Right kidney (tissue), 1 donor: ENCODE results near the gene MAPRE2.
"Not testable (repeated sequence)": the region's sequence is repeated elsewhere in the genome, so short reads cannot be mapped to it uniquely, and the experiment has no call there.

ENCODE experiments used
- DNase-seq: peaks from one replicate; pipeline ENCODE4 v3.0.0-alpha.2; 2016

MAPRE2 gene

DNA sequence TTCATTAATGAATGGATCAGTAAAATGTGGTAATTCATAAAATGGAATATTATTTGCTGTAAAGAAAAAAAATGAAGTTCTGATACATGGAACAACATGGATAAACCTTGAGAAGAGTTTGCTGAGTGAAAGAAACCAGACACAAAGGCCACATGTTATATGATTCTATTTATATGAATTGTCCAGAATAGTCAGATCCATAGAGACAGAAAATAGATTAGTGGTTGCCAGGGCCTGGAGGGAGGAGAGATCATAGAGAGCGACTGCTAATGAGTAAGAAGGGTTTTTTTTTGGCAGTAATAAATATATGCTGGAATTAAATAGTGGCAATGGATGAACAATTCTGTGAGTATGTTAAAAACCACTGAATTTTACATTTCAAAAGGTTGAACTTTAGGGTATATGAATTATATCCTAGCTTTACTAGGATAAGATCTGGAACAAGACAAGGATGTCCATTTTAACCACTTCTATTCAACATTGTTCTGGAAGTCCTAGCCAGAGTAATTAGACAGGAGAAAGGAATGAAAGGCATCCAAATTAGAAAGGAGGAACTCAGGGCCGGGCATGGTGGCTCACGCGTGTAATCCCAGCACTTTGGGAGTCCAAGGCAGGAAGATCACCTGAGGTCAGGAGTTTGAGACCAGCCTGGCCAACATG, 48.8 kb downstream of the MAPRE2 start:
- DNase-seq: no peak

DNA sequence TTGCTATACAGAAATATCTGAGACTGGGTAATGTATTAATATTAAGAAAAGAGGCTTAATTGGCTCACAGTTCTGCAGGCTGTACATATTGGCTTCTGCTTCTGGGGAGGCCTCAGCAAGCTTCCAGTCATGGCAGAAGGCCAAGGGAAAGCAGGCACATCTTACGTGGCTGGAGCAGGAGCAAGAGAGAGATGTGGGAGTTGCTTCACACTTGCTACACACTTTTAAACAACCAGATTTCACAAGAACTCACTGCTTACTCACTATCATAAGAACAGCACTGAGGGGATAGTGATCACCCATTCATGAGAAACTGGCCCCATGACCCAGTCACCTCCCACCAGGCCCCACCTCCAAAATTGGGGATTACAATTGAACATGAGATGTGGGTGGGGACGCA, 50.6 kb downstream of the MAPRE2 start:
- no peak for DNase-seq

DNA sequence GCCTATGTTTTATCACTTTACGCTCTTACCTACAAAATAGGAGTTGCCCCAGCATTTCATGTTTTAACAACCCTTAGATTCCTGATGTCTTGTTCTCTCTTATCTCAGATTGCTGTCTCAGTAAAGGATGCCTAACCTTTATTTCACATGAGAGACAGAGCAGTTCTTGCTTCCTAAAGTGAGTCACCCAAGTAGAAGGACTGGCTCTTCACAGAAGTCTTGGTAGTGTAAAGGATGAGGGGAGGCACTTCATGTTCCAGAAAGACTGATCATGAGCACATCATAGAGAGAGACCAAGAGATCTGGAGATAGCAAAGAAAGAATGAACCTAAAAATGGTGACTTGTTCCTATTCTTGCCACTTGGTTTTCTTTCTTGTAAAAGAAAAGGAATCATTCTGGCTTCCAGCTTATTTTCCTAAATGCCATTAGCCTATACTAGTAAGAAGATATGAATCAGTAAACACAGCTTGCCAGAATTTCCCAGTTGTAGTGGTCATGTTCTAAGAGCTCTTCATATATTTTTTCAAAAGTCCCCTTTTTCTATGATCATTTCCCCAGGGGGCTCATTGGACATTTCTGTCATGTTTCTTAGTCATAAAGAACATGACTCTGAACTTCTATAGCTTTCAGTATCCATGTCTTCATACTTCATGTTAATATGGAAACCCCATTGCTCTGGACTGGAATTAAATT, 54.9 kb downstream of the MAPRE2 start:
- no peak for DNase-seq

DNA sequence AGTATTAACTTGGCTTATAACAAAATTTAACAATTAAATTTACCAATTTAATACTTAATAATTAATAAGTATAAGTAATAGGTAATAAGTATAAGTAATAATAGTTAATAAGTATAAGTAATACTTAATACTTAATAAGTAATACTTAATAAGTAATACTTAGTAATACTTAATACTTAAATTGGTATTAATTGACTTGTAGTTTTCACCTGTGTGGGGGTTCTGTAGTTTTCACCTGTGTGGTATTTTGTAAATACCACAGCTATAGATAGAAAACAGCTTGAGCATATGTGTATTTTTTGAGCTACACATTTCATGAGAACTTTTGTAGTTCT, 55.4 kb downstream of the MAPRE2 start:
- no peak for DNase-seq

DNA sequence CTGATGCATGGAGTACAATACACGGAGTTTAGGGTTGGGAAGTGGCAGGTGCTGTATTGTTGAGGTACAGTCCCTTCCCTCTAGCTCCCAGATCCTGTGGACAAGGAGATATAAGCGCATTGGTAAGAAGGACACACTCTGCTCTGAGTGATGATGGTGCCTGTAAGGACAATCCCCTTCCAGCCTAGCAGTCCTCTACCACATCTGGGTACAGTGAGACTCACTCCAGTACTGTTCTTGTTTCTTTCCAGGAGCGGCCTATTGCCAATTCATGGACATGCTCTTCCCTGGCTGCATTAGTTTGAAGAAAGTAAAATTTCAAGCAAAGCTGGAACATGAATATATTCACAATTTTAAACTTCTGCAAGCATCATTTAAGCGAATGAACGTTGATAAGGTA, 56.0 kb downstream of the MAPRE2 start:
- DNase-seq: no peak

DNA sequence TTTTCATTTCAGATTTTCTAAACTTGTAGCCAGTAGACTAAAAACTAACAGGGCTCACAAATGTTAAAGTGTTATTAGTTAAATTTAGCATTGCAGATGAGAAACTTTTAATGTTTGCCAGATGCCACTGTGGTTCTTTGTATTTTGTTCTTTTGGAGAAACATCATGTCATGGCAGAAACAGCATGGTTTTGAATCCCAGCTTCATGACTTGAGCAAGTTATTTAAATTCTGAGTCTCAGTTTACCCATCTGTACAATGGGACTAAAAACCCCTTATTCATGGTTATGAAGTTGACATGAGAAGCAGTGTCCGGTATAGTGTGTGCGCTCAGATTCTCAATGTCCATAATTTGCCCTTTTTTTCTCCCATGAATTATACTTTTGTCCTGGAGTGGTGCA, 56.5 kb downstream of the MAPRE2 start:
- DNase-seq: no peak

DNA sequence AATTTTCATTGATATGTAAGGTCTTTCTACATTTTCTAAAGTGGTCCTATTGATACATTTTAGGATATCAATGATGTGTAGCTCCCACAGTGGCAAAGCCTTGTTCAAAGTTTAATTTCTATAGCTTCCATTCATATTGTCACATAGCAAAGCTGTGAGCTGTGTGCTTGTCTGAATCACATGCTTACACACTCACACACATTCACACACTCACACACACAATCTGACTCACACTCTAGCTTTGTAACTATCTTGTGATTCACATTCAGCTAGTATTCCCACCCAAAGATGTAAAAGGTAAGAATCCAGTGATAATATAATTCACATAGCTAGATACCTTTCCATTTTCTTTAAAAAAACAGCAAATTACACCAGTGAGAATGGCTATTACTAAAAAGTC, 58.7 kb downstream of the MAPRE2 start:
- DNase-seq: no peak

DNA sequence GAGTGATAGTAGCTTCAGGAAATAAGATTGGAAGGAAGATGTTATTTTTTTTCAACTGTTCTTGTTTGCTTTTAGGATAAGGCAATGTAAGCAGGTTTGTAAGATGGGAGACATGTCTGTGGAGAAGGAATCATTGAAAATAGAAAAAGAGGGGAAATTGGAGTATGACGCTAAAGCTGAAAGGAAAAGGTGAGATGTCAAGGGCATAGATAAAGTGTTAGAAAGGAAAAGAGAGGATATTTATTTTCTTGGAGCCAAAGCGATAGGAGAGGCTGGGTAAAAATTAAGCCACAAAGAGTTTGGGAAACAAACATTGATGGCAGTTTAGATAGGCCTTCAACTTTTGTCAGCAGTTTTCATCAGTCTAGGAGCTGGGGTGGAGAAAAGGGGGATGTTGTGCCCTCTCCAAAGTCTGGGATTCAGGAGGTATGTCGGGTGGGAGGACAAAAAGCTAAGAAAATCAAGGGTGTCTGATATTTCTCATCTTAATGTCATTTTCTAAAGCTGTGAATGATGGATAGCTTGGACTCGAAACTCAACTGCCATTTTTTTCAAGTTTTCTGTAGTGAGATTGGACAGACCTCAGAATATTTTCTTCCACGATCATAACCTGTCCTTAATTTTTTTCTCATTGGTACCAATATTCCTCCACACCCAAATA, 63.3 kb downstream of the MAPRE2 start:
- no peak for DNase-seq

DNA sequence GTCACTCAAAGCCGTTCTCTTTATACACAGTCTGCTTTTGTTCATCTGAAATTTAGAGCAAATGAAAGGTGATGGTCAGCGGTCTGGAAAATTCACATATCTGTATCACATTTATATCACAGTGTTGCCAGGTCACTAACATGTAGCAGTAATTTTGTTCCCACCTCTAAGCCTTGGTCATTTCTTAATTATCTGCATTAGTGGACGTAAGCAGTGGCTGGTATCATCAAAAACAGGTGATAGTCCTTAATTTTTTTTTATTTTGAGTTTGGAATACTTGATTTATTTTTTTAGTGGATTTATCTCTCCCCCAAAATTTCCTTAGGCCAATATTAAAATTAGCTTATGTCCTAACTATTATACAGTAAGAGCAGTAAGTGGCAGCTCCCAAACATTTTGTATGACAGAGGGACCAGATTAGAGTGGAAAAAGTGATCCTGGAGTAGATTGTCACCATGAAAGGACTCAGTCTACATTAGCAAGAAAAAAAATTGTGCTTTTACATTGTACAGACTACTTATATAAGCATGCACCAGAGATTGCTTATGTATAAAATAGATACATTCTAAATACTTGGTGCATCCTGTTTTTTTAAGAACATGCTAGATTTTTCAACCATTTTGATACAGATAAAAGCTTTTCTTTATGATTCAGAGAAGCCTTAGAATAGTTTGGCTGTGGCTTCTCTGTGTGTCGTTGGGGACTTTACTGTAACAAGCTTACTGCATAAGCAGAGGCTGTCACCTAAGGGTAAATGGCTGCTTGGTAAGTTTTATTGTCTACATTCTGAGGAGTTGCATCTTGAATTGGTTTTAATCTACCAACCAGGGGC, 65.0 kb downstream of the MAPRE2 start:
- no peak for DNase-seq

DNA sequence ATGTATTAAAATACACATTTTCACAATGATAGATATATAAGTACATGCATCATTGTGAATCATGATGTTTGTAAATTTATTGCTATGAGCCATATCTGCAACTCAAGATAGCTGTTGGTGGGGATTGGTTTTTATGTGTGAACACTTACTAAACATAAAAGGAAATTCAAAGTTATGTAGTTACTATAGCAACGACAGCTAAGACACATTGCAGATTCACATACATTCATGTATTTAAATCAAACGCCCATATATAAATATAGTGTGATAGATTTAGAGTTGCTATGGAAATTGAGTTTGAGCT, 65.6 kb downstream of the MAPRE2 start:
- DNase-seq: no peak

DNA sequence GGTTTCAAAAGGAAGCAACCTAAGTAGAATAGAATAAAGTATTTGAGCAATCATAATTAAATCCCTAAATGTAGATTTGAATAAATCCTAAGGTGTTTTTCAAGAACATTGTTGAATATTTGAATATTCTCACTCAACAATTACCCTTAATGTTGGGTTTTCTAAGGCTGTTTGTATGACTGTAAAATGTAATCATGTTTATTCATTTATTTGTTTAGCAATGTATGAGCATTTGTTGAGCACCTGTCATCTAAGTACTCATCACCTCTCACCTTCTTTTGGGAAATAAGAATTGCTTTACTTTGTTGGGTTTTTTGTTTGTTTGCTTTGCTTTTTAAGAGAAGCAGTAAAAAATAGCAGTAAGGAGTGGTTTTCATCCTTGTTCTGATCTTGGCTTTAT, 66.0 kb downstream of the MAPRE2 start:
- no peak for DNase-seq

DNA sequence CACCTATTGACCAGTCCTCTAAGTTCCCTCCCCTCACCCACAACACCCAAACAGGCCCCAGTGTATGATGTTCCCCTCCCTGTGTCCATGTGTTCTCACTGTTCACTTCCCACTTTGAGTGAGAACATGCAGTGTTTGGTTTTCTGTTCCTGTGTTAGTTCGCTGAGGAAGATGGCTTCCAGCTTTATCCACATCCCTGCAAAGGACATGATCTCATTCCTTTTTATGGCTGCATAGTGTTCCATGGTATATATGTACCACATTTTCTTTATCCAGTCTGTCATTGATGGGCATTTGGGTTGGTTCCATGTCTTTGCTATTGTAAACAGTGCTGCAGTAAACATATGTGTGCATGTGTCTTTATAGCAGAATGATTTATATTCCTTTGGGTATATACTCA, 66.9 kb downstream of the MAPRE2 start:
- DNase-seq: not testable (repeated sequence)

DNA sequence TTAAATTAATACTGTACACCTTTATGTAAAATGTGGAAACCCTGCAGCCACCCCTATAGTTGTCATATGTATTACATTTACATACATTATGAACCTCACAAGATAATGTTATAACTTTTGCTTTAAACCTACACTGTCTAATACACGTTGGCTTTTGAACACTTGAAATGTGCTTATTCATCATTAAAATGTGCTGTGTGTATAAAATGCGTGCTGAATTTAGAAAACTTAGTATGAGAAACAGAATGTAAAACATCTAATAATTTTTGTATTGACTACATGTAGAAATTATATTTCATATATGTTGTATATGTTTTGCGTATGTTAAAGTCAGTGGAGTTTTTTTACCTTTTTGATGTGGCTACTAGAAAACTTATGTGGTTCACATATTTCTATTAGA, 68.8 kb downstream of the MAPRE2 start:
- DNase-seq: no peak

DNA sequence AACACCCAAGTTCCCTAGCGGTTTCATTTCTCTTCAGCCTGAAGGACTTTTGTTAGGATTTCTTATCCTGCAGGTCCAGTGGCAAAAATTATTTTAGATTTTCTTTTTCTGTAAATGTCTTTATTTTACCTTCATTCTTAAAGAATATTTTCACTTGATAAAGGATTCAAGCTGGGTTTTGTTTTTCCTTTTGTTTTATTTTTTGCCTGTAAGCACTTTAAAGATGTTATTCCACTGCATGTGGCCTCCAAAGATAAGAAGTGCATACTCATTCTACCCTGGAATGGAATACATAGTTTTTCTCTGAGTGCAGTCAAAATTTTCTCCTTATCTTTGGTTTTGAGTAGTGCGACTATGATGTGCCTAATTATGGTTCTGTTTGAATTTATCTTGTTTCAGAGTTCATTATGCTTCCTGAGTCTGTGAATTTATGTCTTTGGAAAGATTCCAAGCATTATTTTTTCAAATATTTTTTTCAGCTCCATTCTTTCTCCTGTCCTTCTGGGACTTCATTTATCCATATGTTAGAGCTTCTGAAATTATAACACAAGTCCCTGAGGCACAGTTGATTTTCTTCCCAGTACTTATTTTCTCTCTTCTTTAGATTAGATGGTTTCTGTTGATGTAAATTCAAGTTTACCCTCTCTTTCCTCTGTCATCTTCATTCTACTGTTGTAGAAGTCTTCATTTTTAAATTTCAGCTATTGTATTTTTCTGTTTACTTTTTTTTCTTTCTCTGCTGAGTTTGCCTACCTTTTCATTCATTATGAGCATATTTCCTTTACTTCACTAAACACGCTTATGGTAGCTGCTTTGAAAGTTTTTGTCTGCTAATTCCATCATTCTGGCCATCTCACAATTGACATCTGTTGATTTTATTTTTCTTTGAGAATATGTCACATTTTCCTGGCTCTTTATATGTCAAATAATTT, 69.6 kb downstream of the MAPRE2 start:
- DNase-seq: no peak

DNA sequence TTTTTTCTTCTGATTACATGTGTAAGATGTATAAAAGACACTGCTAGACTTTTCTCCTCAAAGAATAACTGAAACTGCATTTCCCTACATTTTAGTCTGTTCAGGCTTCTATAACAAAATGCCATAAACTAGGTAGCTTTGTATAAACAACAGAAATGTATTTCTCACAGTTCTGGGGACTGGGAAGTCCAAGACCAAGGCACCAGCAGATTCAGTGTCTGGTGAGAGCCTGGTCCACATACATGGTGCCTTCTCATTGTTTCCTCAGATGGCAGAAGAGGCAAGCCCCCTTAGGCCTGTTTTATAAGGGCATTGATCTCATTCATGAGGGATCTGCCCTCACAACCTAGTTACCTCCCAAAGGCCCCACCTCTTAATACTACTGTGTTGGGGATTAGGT, 71.5 kb downstream of the MAPRE2 start:
- DNase-seq: no peak

DNA sequence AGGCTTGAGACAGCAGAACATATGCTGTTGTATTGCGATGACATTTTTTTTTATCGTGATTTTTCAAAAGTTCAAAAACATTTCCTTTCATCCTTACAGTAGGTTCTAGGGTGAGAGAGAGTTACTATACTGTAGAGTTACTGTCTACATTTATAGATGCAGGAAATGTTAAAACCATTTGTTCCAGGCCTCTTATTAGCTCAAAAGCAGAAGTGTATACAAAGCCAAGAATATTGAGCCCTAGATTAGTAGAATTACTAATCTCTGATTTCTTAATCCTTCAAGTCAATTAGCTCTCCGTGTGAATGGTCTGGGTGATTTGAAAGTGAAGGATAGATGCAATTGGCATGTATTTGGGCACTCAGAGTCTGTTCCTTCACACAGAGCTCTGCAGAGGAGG, 73.1 kb downstream of the MAPRE2 start:
- DNase-seq: no peak

DNA sequence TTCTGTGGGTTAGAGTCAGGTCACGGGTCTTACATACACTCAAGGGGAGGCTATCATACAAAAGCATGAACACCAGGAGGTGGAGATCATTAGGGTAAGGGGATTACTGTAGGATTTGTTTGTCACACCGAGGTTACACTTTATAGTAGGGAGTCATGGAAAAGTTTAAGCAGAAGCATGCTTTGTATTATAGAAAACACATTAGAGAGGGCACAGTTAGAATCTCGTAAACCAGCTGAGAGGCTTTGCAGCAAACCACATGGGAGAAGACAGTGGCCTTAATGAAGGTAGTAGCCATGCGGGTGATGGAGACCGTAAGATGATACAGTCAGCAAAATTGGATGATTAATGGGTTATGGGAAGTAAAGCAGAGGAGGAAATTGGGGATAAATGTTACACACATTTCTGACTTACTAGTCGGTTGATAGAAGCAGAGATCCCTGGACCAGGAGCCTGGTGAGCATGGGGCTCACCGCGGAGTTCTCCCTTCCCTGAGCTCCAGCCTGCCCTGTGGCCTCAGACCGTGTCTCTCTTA, 75.6 kb downstream of the MAPRE2 start:
- DNase-seq: no peak

DNA sequence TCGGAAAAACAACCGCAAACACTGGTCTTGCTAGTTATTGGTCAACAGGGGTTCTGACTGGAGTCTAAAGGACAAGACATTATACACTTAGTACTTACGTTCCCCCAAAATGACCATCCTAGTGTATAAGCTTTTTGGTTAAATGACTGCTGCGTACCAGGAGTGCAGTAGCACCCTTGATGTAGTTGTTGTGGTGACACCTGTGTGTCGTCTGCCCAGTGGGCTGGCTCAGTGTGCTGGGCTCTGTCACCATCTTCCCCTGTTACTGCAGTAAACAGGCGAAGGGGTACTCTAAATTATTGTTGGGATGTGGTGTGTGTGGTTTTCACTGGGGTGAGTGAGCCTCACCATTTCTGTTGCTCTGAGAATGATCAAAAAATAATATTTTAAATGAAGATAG, 76.2 kb downstream of the MAPRE2 start:
- no peak for DNase-seq

DNA sequence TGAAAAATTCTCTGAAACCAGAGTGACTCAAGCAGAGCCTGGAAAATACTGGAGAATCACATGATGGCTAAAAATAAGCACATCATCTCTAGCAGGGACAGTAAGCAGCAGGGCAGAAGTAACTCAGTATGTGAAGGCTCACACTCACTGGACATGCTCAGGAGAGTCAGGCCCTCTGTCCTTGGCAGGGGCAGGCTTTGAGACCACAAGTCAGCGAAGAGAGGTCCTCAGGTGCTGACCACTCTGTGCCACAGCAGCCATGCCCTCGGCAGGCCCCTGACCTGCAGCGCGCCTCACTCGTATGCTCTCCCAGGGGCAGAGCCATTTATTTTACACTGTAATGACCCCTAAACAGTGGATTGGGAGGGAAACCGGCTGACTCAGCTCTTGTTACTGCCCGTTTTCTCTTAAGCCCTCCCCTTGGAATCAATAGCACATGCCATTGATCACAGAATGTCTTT, 76.8 kb downstream of the MAPRE2 start:
- DNase-seq: no peak

DNA sequence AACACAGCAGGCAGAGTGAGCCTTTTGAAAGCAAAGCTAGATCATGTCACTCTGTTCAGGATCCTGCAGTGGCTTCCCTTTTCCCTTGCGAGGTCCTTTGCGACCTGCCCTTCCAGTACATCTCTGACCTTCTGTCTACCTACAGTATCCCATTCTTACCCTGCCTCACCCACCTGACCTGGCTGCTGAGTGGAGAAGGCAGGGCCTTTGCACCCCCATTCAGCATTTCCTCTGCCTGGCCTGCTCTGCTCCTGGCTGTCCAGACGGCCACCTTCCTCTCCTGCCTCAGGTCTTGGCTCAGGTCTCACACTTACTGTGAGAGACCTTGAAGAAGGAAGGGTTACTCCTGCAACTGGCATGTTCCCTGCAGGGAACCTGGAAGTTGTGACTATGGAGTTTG, 77.4 kb downstream of the MAPRE2 start:
- DNase-seq: no peak

DNA sequence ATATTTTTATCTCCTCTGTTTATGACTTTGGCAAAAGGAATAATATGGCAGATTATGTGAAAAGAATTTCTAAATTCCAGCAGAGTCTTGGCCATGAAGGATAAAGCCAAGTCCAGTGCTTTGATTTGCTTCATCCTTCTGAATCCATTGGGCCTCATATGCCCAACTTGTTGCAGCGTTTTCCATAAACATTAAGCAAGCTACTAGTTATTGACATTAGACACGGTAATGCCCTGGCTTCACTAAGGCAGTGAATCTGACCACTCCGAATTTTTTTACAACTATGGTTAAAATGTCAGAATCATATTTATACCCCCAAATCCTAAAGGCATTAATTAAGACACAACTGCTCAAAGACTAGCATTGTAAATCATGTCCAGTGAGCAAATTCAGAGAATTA, 79.8 kb downstream of the MAPRE2 start:
- no peak for DNase-seq

DNA sequence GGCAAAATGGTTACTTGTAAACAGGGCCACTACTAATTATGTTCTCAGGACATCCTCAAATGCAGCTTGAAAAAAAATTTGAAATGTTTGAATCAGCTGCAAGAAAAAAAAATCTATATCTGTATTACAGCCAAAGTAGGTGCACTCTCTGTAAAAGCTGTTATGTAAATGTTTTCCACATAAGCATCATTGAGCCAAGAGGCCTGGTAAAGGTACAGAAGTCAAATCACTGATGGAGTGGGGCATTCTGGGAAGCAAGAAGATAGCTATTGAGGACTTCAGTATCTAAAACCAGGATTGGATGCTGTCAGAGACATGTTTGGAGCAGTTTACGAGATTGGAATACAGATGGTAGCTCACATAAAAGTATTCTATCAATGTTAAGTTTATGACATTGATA, 80.3 kb downstream of the MAPRE2 start:
- DNase-seq: no peak
